ENCODE measurements around the gene POLA1.
"Not testable (repeated sequence)": the region's sequence is repeated elsewhere in the genome, so short reads cannot be mapped to it uniquely, and the experiment has no call there.

POLA1 gene, protein sequence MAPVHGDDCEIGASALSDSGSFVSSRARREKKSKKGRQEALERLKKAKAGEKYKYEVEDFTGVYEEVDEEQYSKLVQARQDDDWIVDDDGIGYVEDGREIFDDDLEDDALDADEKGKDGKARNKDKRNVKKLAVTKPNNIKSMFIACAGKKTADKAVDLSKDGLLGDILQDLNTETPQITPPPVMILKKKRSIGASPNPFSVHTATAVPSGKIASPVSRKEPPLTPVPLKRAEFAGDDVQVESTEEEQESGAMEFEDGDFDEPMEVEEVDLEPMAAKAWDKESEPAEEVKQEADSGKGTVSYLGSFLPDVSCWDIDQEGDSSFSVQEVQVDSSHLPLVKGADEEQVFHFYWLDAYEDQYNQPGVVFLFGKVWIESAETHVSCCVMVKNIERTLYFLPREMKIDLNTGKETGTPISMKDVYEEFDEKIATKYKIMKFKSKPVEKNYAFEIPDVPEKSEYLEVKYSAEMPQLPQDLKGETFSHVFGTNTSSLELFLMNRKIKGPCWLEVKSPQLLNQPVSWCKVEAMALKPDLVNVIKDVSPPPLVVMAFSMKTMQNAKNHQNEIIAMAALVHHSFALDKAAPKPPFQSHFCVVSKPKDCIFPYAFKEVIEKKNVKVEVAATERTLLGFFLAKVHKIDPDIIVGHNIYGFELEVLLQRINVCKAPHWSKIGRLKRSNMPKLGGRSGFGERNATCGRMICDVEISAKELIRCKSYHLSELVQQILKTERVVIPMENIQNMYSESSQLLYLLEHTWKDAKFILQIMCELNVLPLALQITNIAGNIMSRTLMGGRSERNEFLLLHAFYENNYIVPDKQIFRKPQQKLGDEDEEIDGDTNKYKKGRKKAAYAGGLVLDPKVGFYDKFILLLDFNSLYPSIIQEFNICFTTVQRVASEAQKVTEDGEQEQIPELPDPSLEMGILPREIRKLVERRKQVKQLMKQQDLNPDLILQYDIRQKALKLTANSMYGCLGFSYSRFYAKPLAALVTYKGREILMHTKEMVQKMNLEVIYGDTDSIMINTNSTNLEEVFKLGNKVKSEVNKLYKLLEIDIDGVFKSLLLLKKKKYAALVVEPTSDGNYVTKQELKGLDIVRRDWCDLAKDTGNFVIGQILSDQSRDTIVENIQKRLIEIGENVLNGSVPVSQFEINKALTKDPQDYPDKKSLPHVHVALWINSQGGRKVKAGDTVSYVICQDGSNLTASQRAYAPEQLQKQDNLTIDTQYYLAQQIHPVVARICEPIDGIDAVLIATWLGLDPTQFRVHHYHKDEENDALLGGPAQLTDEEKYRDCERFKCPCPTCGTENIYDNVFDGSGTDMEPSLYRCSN (N-terminal part only)

GRCh38 chrX:24693453-24694202 lies at the start of gene POLA1:
TSS of gene POLA1 (plus strand) at chrX:24693918. CDS start at chrX:24693962, 44 bp downstream.
- in situ Hi-C loops (cut with MboI; ENCODE audit: low sequenced_read_pairs) = no loop called here

GRCh38 chrX:24646006-24646405 lies 47.7 kb upstream of the POLA1 start:
- in situ Hi-C loops (cut with MboI; ENCODE audit: low sequenced_read_pairs) = no loop called here

DNA sequence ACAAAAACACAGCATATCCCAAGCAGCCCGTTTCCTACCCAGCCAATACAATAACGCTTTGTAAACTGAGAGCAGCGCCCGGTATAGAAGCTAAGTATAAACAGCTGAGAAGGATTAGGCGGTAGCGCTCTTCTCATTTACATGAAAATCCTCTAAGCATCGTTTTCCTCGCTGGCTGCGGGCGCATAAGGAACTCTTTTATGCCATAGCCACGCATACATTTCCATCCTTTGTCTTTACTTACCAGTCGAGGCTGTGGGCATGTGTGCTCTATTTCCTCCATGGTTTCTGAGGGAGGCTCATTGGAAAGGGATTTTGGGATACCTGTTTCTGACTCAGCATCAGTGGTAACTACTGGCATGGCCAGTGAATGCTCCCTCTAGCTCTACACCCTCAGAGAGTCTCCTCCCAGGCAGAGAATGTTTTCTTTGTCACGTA lies 47.0 kb upstream of the POLA1 start:
- in situ Hi-C loops (cut with MboI; ENCODE audit: low sequenced_read_pairs) = no loop called here

GRCh38 chrX:24647257-24648058 lies 46.3 kb upstream of the POLA1 start, which contains the start of gene PCYT1B:
TSS of gene PCYT1B (minus strand) at chrX:24647347. CDS start at chrX:24647105, 242 bp downstream.
- in situ Hi-C loops (cut with MboI; ENCODE audit: low sequenced_read_pairs) = no loop called here

GRCh38 chrX:24648495-24648894 lies 45.2 kb upstream of the POLA1 start:
- in situ Hi-C loops (cut with MboI; ENCODE audit: low sequenced_read_pairs) = no loop called here

DNA sequence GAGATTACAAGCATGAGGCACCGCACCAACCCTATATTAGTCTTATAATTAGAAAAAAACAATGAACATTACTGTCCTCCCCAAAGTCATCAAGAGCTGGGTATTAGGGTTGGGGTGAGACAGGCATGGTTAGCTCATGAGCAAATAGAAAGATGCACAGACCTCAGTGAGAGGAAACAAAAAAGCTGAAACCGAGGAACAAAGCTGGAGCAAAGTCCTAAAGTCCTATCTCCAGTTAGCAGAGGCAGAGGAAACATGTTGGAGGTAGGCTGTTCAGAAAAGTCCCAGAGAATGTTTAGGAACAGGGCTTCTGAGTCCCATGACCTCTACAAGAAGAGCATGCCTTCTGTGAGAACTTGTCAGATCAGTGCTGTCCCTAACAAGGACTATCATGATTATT lies 41.9 kb upstream of the POLA1 start:
- in situ Hi-C loops (cut with MboI; ENCODE audit: low sequenced_read_pairs) = no loop called here

DNA sequence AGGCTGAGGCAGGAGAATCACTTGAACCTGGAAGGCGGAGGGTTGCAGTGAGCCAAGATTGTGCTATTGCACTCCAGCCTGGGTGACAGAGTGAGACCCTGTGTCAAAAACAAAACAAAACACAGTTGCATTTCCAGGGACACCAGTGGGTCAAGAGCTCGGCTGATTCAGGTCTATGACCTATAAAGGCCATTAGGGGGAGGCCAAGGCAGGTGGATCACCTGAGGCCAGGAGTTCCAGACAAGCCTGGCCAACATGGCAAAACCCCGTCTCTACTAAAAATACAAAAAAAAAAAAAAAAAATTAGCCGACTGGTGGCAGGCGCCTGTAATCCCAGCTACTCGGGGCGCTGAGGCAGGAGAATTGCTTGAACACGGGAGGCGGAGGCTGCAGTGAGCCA lies 38.0 kb upstream of the POLA1 start:
- in situ Hi-C loops (cut with MboI; ENCODE audit: low sequenced_read_pairs) = not testable (repeated sequence)

DNA sequence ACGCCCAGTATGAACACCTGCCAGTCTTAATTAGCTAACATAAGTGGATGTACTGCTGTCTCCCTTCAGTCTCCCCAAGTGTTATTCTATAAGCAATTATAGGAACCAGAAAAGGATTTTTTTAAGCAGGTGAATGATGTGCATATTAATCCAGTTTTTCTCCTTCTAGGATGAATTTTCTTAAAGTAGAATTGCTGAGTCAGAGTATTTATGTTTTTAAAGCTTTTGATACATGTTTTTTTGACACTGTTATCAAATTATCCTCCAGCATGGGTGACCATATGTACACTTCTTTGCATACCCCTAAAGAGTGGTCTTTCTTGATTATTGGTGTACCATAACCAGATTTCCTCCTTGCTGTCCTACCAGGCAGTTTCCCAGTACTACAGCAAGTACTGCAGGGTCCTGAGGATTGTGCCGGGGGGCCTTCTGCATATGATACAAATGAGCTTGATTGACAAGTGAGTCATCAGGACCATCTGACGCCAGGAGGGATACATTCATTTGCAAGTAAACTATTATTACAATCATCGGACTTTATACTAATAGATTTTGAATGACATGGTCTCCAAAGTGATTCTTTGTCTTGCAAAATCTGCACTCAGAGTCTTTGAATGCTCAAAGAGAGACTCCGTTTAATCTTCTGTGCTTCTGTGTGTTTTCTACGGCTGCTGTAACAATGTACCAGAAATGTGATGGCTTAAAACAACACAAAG lies 35.9 kb upstream of the POLA1 start:
- in situ Hi-C loops (cut with MboI; ENCODE audit: low sequenced_read_pairs) = no loop called here

DNA sequence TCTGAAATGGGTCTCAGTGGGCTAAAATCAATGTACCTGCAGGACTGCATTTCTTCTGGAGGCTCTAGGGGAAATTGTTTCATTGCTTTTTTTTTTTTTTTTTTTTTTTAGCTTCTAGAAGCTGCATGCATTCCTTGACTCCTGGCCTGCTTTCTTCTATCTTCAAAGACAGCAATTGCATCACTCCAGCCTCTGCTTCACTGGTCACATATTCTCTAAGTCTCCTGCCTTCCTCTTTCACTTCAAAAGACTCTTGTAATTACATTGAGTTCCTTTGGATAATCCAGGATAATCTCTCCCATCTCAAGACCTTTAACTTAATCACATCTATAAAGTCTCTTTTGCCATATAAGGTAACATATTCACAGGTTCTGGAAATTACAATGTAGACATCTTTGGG lies 35.3 kb upstream of the POLA1 start:
- in situ Hi-C loops (cut with MboI; ENCODE audit: low sequenced_read_pairs) = no loop called here

DNA sequence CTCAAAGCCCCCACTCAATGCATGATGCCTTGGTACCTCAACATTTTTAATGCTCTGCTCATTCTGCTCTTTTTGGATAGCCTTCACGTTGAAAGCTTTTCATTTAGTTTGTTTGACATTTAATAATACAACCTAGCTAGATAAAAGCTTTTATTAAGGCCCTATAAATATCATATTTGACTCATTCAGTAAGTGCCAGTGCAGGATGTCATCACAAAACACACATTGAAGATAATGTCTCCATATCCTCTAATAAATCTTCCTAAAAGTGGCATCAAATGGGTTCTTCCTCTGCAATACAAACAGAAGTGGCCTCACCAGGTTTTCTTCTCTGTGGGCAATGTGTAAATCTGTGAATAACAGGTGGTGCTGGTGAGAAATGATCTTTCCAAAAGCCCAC lies 34.6 kb upstream of the POLA1 start:
- in situ Hi-C loops (cut with MboI; ENCODE audit: low sequenced_read_pairs) = no loop called here

GRCh38 chrX:24659646-24660045 lies 34.1 kb upstream of the POLA1 start:
- in situ Hi-C loops (cut with MboI; ENCODE audit: low sequenced_read_pairs) = no loop called here

DNA sequence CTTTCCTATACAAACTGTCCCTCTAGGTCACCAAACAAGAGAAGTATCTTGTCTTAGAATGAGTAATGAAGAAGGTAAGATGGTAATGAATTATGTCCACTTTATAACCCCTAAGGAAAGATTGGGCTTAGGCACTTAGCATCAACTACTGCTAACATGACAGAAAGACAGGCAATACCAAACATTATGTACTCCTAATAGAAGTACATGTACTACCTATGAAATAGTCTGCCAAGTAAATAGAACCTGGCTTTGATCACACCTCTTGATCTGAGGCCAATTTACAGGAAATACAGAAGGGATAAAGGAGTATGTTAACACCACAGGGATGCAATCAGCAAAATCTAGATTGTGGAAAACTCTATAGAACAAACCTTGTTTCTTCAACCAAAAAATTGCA lies 32.4 kb upstream of the POLA1 start:
- in situ Hi-C loops (cut with MboI; ENCODE audit: low sequenced_read_pairs) = no loop called here

DNA sequence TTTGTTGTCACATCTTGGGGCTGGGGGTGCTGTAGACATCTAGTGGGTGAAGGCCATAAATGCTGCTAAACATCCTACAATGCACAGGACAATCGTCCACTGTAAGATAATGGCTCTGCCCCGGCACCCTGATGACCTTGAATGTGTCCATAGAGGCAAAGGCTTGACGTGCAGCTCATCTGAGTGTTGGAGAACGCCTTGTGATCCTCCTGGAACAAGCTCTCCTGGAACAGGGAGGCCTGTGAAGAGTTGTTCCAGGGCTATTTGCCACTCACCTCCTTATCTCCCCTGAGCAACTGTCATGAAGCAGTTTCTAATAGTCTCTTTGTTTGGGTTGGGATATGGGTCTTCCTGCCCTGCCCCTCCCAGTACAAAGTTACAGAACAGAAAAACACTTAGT lies 31.4 kb upstream of the POLA1 start:
- in situ Hi-C loops (cut with MboI; ENCODE audit: low sequenced_read_pairs) = no loop called here

GRCh38 chrX:24668111-24668510 lies 25.6 kb upstream of the POLA1 start:
- in situ Hi-C loops (cut with MboI; ENCODE audit: low sequenced_read_pairs) = no loop called here

GRCh38 chrX:24672701-24673190 lies 21.0 kb upstream of the POLA1 start:
- in situ Hi-C loops (cut with MboI; ENCODE audit: low sequenced_read_pairs) = no loop called here

- in situ Hi-C loops (cut with MboI; ENCODE audit: low sequenced_read_pairs) = no loop called here
These were observed 20.3 kb upstream of the POLA1 start for GRCh38 chrX:24673424-24673823.

- in situ Hi-C loops (cut with MboI; ENCODE audit: low sequenced_read_pairs) = no loop called here
These were observed 17.2 kb upstream of the POLA1 start for GRCh38 chrX:24676403-24677024.
